HG03196 (cell line): ENCODE data around the gene GAL3ST3.
"Not testable (repeated sequence)": the region's sequence is repeated elsewhere in the genome, so short reads cannot be mapped to it uniquely, and the experiment has no call there.

ENCODE experiments used
- ATAC-seq: cut with Tn5 transposase; IDR thresholded peaks from one replicate; pipeline ENCODE4 v1.9.1; 2021; ENCODE audit not compliant: unreplicated experiment

The GAL3ST3 gene

DNA sequence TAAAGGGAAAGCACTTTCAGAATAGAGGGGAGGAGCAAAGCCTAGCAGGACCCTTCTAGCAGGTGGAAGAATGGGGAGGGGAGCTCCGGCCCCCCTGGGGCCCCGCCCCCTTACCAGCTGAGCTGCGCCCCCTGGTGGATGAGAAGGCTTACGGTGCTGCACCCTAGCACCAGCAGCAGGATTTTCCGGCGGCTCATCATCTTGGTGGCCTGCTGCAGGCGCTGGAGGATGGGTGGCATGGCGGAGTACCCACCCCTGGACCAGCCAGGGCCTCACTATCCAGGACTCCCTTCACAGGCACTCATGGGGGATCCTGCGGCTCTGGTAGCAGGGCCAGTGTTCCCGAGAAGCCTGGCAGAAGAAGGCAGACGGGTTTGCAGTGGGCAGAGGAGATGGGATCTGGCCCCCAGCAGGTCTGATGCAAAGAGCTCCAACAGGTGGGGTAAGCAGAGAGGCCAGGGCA is 3.8 kb downstream of the GAL3ST3 start:
- no peak for ATAC-seq

DNA sequence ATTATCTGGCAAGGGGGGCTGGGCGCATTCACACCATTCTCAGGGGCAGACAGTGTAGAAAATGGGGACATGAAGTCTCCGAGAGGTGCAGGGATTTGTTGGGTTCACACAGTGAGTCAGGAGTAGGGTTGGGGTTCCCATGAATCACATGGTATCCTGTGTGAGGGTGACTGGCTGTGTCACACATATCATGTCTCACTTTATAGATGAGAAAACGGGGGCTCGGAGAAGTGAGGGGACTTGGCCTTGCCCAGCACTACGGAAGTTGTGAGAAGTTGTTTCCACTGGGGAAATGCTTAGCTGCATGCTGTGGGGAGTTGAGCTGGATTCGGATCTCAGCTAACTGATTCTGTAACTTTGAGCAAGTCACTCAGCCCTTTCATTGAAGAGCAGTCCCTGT is 4.2 kb downstream of the GAL3ST3 start:
- ATAC-seq, result no peak

DNA sequence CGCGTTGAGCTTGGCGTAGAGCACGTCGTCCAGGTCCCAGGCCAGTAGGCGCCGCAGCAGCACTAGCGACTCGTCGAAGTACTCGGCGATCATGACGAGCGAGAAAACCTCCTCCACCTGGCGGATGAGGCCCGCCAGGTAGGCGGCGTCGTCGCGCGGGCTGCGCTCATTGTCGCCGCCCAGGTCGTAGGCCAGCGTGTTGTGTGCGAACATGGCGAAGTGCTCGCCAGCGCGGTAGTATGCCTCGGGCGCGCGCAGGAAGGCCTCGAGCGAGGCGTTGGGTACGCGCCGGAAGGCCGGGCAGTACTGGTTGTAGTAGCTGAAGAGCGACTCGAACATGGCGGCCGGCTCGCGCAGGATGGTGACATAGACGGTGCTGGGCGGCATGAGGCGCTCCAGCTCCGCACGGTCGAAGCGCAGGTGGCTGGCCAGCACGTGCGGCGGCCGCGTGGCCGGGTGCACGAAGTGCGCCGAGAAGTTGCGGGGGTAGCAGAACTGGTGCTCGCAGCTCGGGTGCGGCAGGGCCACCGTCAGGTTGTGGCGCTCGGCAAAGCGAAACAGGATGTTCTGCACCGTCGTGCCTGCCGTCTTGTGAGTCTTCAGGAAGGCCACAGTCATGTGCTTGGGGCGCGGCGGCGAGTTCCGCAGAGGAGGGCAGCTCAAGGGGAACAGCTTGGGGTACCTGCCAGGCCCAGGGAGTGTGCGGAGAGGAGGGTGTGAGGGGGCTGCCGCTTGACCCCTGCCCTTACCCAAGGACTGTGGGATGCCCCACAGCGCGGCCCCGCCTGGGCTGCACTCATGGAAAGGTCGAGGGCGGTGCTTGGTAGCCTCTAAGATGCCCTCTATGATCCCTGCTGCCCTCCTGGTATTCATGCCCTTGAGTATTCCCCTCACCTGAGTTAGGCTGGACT is 5.7 kb downstream of the GAL3ST3 start:
- ATAC-seq, result no peak

DNA sequence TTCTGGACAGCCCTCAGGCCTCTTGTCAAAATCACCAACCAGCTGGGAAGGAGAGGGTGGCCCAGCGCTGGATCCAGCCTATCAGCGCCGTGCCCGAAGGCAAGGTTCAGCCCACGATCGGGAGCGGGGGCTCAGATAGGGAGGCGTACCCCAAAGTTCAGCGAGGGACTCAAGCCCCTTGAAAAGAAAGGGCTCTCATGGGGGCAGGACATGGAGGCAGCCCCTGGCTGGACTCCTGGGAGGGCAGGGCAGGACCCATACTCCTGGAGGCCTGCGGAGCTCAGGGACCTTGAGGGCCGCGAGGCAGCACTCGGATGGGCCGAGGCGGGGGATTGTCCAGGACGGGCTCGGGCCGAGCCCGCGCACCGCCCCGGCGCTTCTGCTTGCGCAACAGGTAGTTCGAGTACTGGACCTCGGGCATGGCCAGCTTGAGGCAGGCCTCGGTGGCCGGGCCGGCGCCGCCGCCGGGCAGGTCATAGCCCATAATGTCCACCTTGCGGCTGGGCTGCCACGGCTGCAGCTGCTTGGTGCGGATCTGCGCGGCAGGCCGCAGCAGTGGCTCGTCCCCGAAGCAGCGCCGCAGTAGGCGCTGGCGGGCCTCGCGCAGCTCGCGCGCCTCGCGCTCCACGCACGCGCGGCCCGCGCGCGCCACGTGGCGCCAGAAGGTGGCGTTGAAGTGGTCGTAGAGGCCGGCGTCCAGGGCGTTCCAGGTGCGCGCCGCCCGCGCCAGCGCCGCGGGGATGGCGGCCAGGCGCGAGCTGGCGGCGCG is 6.5 kb downstream of the GAL3ST3 start:
- no peak for ATAC-seq

DNA sequence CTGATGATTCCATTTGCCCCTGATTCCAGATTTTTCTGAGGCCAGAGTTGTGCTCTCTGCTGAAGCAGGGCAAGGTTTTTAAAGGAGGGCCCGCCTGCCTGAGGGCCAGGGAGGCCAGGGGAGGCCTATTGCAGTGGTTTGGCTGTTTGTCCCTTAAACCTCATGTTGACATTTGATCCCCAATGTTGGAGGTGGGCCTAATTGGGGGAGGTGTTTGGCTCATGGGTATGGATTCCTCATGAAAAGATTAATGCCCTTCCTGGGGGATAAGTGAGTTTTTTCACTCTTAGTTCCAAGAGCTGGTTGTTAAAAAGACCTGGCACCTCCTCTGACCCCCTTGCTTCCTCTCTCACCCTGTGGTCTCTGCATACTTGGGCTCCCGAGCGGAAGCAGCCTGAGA is 9.2 kb downstream of the GAL3ST3 start:
- ATAC-seq, result no peak

DNA sequence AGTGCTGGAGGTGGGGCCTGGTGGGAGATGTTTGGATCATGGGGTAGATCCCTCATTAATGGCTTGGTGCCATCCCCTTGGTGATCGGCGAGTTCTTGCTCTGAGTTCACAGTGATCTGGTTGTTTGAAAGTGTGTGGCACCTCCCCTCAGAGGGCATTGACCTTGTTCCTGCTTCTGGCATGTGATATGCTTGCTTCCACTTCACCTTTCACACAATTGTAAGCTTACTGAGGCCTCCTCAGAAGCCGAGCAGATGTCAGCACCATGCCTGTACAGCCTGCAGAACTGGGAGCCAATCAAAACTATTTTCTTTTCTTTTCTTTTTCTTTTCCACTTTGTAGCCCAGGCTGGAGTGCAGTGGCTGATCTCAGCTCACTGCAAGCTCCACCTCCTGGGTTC is 11.6 kb downstream of the GAL3ST3 start:
- ATAC-seq, result no peak

DNA sequence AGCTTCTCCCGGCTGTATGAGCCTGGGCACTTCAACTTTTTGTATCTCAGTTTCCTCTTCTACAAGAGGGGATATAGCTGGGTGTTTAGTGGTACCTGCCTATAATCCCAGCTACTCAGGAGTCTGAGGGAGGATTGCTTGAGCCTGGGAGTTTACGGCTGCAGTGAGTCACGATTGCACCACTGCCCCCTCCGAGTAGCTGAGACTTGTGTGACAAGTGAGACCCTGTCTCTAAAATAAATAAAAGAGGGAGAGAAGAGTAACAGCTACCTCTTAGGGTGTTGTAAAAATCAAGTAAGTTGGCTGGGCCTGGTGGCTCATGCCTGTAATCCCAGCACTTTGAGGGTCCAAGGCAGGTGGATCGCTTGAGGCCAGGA is 12.6 kb downstream of the GAL3ST3 start:
- no peak for ATAC-seq

DNA sequence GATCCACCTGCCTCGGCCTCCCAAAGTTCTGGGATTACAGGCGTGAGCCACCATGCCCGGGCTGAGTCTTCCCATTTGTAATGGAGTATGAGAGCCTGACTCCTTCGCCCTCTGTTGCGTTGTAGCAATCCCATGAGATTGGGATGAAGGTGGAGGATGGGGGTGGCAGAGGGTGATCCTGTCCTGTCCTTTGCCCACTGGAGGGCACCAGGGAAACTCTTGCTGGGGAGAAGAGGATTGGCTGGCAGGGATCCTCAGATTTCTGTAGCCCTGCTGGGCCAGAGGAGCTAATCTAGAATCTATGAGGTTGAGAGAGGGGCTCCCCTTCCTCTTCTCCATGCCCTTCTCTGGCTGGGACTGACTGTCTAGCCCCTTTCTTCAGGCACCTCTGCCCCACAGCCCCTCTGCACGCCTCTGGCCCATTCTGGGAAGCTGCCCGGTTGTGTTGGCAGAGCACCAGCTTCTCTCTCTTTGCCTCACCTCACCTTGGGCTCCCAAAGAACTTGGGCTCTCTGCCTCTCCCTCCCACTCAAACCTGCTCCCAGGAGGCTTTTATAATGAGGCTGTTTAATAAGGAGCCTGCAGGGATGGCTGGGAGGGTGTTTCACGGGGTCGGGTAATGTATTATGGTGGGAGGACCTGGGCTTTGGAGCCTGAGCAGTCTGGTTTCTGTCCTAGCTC is 13.2 kb downstream of the GAL3ST3 start:
- no peak for ATAC-seq

DNA sequence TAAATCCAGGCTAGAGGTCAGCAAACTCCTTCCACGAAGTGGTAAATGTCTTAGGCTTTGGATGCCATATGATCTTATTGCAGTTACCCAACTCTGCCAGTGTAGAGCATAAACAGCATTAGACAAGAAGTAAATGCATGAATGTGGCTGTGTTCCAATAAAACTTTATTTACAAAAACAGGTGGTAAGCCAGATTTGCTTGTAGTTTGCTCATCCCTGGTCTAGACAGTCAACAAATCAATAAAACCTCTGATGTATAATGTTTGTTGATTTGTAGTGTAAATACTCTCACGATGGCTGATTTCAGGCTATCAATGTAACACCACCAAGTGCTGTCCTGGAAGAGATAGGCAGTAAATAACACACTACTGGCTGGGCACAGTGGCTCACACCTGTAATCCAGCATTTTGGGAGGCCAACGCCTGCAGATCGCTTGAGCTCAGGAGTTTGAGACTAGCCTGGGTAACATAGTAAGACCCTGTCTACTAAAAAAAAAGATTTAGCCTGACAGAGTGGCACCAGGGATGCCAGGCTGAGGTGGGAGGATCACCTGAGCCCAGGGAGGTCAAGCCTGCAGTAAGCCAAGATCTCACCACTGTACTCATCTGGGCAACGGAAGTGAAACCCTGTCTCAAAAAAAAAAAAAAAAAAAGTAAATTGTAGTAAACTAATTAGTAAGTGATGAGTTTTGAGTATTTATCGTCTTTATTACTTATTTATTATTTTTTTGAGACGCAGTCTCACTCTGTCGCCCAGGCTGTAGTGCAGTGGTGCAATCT is 15.8 kb downstream of the GAL3ST3 start:
- no peak for ATAC-seq

DNA sequence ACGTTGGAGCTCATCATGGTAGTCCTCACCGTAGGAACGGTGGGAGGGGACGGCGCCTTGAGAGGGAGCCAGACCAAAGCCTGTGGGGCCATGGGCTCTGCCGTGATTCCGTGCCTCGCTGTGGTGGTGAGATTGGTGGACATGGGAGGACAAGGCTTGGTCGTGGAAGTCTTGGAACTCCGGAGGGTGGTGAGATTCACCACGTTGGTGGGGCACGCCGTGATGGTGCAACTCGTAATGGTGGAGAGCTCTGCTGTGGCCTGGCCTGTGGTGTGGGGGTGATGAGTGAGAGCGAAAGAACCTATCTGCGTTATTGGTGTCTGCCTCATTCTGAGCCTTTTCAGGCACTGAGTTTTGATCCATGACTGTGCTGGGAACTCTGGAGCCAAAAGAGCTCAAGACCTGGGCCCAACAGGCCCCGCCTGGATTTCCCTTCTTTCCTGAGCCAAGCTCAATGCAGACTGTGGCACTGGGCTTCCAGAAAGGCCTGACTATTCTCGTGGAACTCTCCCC is 22.9 kb downstream of the GAL3ST3 start, which contains the start of gene CATSPER1:
Gene CATSPER1 (minus strand): TSS at position 463 of the 513 bp plus-strand sequence. CDS start 100 bp downstream, at position 363.
- no peak for ATAC-seq

DNA sequence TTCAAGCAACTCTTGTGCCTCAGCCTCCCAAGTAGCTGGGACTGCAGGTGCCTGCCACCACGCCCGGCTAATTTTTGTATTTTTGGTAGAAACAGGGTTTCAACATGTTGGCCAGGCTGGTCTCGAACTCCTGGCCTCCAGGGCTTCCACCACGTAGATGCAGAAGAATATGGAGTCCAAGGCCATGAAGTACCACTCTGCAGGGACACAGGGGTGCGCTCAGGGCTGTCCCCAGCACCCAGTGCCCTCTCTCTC is 25.8 kb downstream of the GAL3ST3 start:
- ATAC-seq, result not testable (repeated sequence)

DNA sequence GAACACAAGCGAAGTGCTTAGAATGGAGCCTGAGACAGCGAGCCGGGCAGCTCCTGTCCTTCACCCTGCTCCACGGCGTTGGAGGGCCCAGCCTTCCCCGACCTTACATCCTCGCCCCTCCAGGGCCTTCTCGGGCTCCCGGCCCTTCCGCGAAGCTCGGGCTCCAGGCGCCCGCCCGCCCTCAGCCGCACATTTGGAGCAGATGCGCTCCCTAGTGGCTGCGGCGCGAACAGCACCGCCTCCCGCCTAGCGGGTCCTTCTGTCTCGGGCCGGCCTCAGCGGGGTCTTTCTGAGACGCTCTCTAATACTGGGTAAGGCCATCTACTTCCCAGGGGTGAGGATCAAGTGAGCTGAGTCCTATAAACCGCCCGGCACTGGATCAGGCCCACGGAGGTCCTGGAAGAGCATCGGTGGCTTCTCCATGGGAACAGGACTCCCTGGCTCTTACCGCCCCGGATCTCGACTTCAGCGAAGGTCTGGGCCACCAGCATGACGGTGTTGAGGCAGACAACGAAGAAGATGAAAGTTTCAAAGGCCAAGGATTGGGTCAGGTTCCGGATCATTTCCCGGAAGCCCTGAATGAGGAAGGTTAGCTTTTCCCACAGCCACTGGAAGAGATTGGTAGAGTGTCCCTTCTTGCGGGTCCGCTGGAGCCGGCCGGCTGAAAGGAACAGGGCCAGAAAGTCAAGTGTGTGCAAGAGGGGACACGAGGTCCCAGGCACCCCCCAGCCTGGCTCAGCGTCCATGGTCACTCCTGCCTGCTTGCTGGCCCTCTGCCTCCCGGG is 26.4 kb downstream of the GAL3ST3 start:
- no peak for ATAC-seq

DNA sequence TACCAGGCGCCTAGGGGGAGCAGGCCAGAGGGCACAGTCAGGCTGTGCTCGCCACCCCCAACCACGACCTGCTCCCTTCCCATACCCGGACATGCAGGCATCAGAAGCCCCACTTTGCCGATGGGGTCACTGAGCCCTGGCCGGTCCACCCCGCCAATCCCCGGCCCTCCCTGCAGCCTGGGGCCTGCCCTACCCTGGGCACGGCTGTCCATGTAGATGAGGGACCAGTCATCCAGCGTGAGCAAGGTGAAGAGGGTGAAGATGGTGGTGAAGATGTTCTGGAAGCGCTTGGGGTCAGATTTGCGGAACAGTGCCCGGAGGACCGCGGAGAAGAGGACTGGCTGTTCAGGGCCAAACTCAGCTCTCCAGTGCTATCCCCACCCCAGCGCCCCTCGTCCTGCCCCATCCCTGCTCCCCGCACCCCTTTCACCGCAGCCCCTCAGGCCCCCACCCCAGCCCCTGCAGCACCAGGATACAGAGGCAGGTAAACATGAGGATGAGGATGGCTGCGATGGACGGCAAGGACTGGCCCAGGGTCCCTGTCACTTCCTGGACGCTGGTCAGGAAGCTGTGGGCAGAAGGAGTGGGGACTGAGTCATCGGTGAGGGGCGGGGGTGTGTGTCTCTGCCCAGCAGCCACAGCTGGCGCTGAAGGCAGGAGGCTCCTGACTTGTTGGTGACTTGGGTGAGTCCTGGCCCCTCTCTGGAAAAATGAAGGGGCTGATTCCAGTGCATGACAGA is 28.2 kb downstream of the GAL3ST3 start:
- ATAC-seq, result no peak

DNA sequence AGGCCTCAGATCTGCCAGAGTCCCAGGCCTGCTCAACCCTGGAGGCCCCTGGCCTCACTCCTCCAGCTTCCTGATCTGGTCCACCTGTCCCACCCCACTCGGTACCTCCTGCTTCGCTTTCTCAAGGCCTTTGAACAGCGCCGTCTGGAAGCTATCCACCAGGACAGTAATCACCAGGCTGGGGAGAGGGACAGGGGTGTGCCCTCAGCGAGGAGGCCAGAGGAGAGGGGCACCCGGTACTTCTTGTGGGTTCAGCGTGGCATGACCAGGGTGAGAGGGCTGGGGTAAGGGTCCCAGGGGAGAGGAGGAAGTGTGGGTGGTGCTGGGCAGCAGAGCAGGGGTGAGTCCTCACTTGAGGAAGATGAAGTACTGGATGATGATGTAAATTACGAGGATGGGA is 28.7 kb downstream of the GAL3ST3 start:
- ATAC-seq, result no peak

DNA sequence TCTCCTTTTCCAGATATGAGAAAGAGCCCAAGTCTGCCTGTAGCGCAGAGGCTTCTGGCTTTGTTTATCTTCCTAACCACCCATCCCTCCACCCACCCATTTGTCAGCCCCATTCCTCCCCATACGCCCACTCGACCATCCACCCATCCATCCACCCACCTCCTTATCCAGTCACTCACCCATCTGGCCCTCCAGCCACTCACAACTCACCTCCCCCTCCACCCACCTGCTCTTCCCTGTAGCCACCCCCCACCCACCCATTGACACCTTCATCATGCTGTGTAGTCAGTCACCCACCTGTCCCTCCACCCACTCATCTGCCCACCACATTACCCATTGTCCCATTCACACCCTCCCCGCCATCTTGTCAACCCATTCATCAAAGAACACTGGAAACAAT is 31.6 kb downstream of the GAL3ST3 start:
- no peak for ATAC-seq

DNA sequence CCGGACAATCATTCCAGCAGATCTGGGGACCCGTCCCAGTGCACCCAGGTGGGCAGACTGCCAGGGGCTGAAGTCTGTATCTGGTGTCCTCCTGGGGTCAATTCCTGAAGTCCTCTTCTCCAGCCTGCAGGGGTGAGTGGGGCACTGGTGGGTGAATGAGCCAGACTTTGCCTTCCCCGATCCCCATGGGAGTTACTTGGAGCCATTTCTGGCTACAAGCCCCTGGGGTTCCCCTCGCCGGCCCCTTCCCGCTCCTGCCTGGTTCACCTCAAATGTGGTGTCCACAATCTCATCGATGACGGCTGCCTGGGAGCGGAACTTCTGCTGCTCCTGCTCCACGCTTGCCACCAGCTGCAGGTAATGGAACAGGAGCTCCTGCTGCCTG is 32.2 kb downstream of the GAL3ST3 start:
- no peak for ATAC-seq

DNA sequence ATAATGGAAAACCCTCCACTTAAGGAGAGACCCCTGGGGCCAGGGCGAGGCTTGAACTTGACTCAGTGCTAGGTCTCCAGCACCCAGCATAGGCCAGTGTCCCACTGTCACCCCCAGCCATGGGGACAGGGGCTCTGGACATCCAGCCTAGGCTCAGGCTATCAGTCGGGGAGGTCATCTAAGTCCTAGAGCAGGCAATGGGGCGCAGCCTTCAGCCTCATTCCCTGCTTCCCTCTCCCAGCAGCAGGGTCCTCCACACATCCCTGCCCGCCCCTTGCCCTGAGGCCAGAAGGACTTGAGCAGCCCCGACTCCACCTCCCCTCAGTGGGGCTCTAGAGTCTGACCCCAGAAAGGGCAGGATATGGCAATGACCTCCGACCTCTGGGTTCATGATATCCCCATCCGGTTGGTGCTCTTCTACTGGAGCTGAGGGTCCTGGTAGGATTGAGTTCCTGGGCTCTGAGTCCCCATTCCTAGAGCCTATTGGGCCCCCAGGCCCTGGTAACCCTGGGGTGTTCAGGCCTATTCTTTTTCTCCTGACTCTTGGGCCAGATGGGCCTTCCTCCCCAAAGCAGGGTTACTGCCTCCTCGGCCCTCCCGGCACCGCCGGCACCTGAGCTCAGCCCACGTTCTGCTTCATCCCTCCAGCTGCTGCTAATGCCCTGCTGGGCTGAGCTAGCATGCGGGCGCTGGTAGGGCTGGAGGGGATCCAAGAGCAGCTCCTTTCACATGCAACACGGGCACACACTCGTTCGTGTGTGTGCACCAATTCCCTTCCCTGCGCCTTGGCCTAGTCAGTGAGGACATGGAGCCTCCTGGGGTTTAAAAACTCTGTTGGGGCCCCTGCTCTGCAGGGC is 32.8 kb downstream of the GAL3ST3 start:
- no peak for ATAC-seq

DNA sequence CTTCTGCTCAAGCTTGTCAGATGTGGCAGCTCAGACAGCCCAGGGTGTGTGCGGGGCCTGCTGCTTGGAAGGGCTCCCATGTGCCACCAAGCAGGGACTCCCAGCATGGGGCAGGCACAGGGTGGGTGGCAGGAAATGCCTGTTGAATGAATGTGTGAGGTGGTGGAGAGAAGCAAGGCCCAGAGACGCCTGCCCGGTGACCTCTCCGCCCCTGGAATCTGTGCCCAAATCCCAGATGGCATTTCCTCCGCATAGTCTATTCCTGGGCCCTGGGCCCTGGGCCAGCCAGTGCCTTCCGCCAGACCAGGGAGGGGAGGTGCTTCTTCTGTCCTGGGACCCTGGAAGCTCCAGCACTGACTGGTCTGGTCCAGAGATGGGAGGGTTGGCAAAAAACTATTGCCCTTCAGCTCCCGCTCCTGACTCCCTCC is 33.5 kb downstream of the GAL3ST3 start:
- no peak for ATAC-seq
